SK-N-MC (cell line): Measurements from ENCODE around the gene TSPYL1.

Experiments
- EZH2 ChIP-seq: fragments of 200-600 bp; sonication (generic); IDR thresholded peaks from one replicate; pipeline ENCODE4 v1.6.1; 2017; ENCODE audit warnings: antibody characterized with exemption
- POLR2AphosphoS5 ChIP-seq: IDR thresholded peaks from 2 replicates; pipeline ENCODE4 v1.6.1; 2012; ENCODE audit warnings: mild to moderate bottlenecking, low read depth, low read length, borderline replicate concordance

GRCh38 chr6:116314878-116315277 is 35.1 kb upstream of the TSPYL1 start:
- TF ChIP-seq EZH2 (no peak), POLR2AphosphoS5 (no peak)
